HG03520 (cell line): Measurements from ENCODE around the gene GJB6.
"Not testable (repeated sequence)": the region's sequence is repeated elsewhere in the genome, so short reads cannot be mapped to it uniquely, and the experiment has no call there.

Source experiments
- ATAC-seq: cut with Tn5 transposase; IDR thresholded peaks from one replicate; pipeline ENCODE4 v1.9.1; 2021; ENCODE audit warnings: mild to moderate bottlenecking, moderate library complexity; ENCODE audit not compliant: unreplicated experiment

GJB6 gene

GRCh38 chr13:20231839-20232555 is at the start of gene GJB6:
GJB6 (minus strand) TSS chr13:20232319; CDS start chr13:20223480, 8,839 bp downstream.
- ATAC-seq = no peak

- ATAC-seq = not testable (repeated sequence)
These were observed 44.8 kb upstream of the GJB6 start for GRCh38 chr13:20276901-20277300.

GRCh38 chr13:20274466-20274865 is 42.3 kb upstream of the GJB6 start:
- no peak for ATAC-seq

GRCh38 chr13:20272588-20273171 is 40.6 kb upstream of the GJB6 start:
- ATAC-seq = no peak

- no peak for ATAC-seq
These were observed 40.0 kb upstream of the GJB6 start for GRCh38 chr13:20272104-20272503.

- ATAC-seq = no peak
These were observed 39.3 kb upstream of the GJB6 start for GRCh38 chr13:20271441-20271840.

- no peak for ATAC-seq
These were observed 38.2 kb upstream of the GJB6 start for GRCh38 chr13:20270163-20270865.

- peak; percentile 97 for ATAC-seq
These were observed 32.3 kb upstream of the GJB6 start for GRCh38 chr13:20264271-20265018.

GRCh38 chr13:20263393-20264044 is 31.4 kb upstream of the GJB6 start:
- no peak for ATAC-seq

- no peak for ATAC-seq
These were observed 26.8 kb upstream of the GJB6 start for GRCh38 chr13:20258963-20259288.

GRCh38 chr13:20258208-20258962 is 26.3 kb upstream of the GJB6 start:
- ATAC-seq = no peak

GRCh38 chr13:20254076-20254475 is 22.0 kb upstream of the GJB6 start:
- no peak for ATAC-seq

GRCh38 chr13:20249913-20250312 is 17.8 kb upstream of the GJB6 start:
- ATAC-seq = no peak

GRCh38 chr13:20247963-20248362 is 15.8 kb upstream of the GJB6 start:
- no peak for ATAC-seq

- ATAC-seq = no peak
These were observed 15.3 kb upstream of the GJB6 start for GRCh38 chr13:20247403-20247802.

GRCh38 chr13:20241593-20241992 is 9.5 kb upstream of the GJB6 start:
- ATAC-seq = no peak

- no peak for ATAC-seq
These were observed 7.6 kb upstream of the GJB6 start for GRCh38 chr13:20239748-20240147.

GRCh38 chr13:20232556-20233277 is 598 bp upstream of the GJB6 start:
- ATAC-seq = no peak
